ENCODE measurements around the gene ZNF512B.
A peak's percentile ranks its signal among the peaks of the same experiment; 100 is the strongest.

ZNF512B gene

GRCh38 chr20:63947638-63948456, 21.9 kb downstream of the ZNF512B start:
- DNase-seq (ENCODE audit: low read depth in 2 of 2) = no peak

DNA sequence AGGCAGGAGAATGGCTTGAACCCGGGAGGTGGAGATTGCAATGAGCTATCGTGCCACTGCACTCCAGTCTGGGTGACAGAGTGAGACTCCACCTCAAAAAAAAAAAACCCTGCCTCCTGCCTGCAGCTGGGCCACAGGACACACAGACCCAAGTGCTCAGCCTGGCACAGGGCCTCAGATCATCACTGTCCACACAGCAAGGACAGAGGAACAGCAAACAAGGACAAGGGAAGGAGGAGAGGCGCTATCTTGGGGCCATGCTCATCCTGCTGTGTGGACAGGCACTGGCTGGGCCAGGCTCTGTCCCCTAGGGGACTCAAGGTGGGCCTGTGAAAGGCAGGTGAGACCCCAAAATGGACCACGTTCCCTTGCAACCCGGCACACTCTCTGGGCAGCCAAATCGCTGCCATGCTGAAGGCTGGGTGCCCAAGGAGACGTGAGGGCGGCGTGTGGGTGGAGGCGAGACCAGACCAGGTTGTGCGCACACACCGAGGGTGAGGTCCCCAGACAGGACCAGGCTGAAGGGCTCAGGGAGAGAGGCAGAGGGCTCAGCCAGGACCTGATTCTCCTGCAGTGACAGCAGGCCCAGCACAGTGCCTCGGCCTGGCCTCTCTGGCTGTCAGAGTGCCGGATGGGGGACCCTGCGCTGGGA, 22.6 kb downstream of the ZNF512B start:
- no peak for DNase-seq (ENCODE audit: low read depth in 2 of 2)

GRCh38 chr20:63945921-63946920, 23.5 kb downstream of the ZNF512B start:
- DNase-seq (ENCODE audit: low read depth in 2 of 2) = no peak

- DNase-seq (ENCODE audit: low read depth in 2 of 2) = no peak
Measured at GRCh38 chr20:63945031-63945658, 24.6 kb downstream of the ZNF512B start.

DNA sequence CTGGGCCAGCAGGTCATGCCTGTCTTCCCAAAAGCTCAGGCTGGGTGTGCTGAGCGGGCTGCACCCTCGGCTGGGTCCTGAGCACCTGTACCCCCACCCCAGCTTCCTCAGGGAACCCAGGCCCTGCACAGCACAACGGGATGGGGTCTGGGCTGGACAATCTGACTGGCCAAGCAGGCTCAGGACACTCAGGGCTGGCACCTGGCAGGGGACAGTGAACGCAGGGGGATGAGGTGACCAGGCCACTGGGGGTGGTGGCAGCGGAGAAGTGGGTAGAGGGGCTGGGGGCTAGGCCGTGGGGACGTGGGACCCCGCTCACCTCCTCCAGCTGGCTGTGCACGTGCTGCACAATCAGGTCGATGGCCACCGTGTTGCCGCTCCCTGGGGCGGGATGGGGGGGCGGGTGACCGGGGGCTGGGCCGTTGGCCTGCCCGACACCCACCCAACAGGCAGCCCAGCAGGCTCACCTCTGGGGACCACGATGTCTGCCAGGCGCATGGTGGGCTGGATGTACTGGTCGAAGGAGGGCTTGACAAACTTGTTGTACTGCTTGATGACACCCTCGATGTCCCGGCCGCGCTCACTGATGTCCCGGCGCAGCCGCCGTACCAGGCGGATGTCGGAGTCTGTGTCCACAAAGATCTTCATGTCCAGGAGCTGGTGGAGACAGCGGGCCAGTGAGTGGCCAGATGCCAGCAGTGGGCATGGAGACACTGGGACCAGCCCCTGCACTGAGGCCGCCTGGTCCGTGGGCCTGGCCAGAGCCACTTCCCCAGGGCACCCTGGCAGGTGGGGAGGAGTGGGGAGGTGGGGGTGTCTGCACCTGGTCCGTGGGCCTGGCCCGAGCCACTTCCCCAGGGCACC, 25.4 kb downstream of the ZNF512B start:
- no peak for DNase-seq (ENCODE audit: low read depth in 2 of 2)

- DNase-seq (ENCODE audit: low read depth in 2 of 2) = no peak
Measured at GRCh38 chr20:63943808-63944077, 26.0 kb downstream of the ZNF512B start.

- DNase-seq (ENCODE audit: low read depth in 2 of 2) = no peak
Measured at GRCh38 chr20:63942969-63943807, 26.5 kb downstream of the ZNF512B start.

DNA sequence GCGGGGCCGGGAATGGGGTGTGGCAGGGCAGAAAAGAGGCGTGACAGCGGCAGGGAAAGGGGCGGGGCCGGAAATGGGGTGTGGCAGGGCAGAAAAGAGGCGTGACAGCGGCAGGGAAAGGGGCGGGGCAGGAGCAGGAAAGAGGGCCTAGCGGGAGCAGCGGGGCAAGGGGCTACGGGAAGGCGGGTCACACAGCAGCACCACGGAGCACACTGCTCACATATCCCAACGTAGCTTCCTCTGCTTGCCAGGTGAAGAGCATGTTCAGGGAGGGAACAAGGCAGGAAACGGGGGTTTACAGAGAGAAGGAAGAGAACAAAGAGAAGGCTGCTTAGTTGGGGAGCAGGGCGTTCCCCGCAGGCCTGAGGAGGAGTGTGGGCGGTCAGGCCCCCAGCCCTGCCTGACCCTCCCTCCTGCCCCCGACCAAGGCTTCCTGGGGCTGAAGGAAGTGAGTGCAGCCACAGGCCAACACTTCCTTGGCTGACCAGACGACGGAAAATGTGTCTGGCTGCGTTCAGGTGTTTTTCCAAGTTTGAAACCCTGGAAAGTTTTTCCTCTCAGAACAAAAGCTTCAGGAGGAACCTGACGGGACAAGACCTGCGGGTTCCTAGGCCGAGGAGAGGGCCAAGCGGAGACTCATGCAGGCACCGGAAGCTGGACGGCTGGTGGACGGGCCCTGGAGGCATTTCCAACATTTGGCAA, 27.3 kb downstream of the ZNF512B start:
- peak in 1 of 2 experiments; percentile 47 for DNase-seq (ENCODE audit: low read depth in 2 of 2)

- peak; percentile 35 to 63 for DNase-seq (ENCODE audit: low read depth in 2 of 2)
Measured at GRCh38 chr20:63941282-63942081, 28.2 kb downstream of the ZNF512B start.

DNA sequence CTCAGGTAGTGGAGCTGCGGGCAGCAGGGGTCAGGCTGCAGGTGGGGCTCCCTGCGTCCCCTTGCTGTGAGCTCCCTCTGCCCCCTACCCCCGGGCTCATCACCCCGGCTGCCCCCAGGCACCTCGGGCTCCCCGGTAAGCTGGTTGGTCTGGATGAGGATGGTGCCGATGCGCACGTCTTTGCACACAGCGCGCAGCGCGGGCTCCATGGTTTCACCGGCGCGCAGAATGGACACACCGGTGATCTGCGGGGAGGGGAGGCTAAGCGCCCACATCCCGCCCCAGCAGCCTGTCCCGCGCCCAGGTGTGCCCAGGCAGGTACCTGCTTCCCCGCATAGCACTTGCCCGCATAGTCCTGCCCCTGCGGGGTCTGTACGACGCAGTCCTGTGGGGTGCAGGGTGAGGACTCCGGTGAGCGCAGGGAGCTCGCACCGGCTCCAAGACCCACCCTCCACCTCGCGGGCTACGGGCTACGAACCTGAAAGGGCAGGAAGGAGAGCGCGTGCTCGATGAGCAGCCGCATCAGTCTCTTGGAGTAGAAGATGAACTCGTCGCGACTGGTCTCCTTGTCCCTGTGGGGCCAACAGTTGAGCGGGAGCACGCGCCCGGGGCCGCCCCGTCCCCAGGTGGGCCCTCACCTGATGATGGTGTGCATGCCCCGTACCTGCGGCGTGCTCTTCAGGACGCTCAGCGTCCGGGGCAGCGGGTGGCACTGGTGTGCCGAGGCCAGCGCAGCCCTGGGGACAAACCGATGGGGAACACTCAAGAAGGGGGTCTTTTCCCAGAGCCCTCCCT, 29.1 kb downstream of the ZNF512B start:
- DNase-seq (ENCODE audit: low read depth in 2 of 2) = no peak

DNA sequence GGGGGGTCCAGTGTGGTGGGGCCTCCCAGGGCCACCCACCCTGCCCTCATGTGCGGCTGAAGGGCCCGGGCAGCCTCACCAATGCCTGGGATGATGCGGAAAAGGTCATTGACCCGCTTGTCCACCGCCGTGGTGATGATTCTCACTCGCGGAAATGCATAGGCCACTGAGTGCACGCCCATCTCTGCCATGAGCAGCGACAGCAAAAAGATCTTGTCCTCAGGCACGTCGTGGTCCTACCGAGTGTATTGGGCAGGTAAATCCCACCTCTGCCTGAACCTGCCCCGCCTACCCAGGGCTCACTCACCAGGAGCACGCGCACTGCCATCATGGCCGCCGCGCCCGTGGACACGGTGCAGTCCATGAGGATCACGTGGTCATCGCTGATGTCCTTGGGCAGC, 29.7 kb downstream of the ZNF512B start:
- DNase-seq (ENCODE audit: low read depth in 2 of 2) = no peak

- no peak for DNase-seq (ENCODE audit: low read depth in 2 of 2)
Measured at GRCh38 chr20:63939061-63939935, 30.4 kb downstream of the ZNF512B start.

DNA sequence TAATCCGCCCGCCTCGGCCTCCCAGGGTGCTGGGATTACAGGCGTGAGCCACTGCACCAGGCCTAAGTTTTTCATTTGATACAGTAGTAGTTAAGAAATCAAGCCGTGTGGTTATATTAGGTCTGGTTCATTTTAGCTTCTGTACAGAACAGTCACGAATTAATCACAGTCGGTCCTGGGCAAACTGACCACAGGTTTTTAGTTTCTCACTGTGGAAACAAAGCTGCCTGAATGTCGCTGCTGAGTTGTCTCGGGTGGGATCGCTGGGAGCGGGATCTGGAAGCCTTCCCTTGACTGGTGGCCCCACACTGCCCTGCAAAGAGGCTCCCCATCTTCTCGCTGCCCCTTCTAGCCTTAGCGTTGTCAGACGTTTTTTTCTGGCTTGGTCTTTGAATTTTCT, 32.1 kb downstream of the ZNF512B start:
- DNase-seq (ENCODE audit: low read depth in 2 of 2) = no peak

- DNase-seq (ENCODE audit: low read depth in 2 of 2) = no peak
Measured at GRCh38 chr20:63935447-63935846, 34.3 kb downstream of the ZNF512B start.

- DNase-seq (ENCODE audit: low read depth in 2 of 2) = no peak
Measured at GRCh38 chr20:63934271-63935068, 35.3 kb downstream of the ZNF512B start.

DNA sequence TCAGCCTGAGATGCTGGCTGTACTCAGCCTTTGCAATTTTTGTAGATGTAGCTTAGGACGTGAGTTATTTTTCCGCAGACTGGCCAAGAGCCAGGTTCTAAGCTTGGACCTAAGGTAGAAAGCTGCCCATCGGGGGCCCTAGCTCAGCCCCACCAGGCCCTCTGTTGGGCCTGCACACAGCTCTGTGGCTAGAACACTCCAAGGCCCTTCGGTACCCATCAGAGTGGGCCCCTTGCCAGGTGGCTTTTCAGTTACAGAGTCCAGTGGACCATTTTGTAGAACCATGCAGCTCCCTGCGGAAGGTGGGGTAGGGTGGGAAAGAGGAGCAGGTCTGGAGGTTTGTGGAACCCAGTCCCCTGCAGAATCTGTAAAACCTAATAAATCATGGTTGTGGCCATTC, 36.1 kb downstream of the ZNF512B start:
- DNase-seq (ENCODE audit: low read depth in 2 of 2) = no peak

All from stimulated activated CD4-positive, alpha-beta T cell treated with anti-CD3 and anti-CD28 coated beads, Interleukin-12 subunit alpha, Interleukin-12 subunit beta, amount 100 ng/mL, for 24 hours (primary cell).